Measurements from ENCODE around the gene PDCD7.
"Not testable (repeated sequence)": the region's sequence is repeated elsewhere in the genome, so short reads cannot be mapped to it uniquely, and the experiment has no call there.

The PDCD7 gene

GRCh38 chr15:65091946-65092770 is 41.5 kb downstream of the PDCD7 start:
- DNase-seq (ENCODE audit: low spot score): no peak

GRCh38 chr15:65089206-65089824 is 44.3 kb downstream of the PDCD7 start:
- DNase-seq (ENCODE audit: low spot score): no peak

GRCh38 chr15:65088643-65089021 is 45.0 kb downstream of the PDCD7 start:
- no peak for DNase-seq (ENCODE audit: low spot score)

GRCh38 chr15:65087873-65088642 is 45.5 kb downstream of the PDCD7 start:
- no peak for DNase-seq (ENCODE audit: low spot score)

GRCh38 chr15:65087411-65087810 is 46.2 kb downstream of the PDCD7 start:
- DNase-seq (ENCODE audit: low spot score): no peak

GRCh38 chr15:65086680-65087111 is 46.9 kb downstream of the PDCD7 start:
- no peak for DNase-seq (ENCODE audit: low spot score)

GRCh38 chr15:65085990-65086679 is 47.5 kb downstream of the PDCD7 start:
- DNase-seq (ENCODE audit: low spot score): no peak

GRCh38 chr15:65085207-65085753 is 48.3 kb downstream of the PDCD7 start:
- no peak for DNase-seq (ENCODE audit: low spot score)

GRCh38 chr15:65084500-65085206 is 49.0 kb downstream of the PDCD7 start:
- DNase-seq (ENCODE audit: low spot score): no peak

GRCh38 chr15:65083262-65083701 is 50.3 kb downstream of the PDCD7 start:
- DNase-seq (ENCODE audit: low spot score): no peak

- no peak for DNase-seq (ENCODE audit: low spot score)
These were observed 51.2 kb downstream of the PDCD7 start for GRCh38 chr15:65082303-65082953.

GRCh38 chr15:65081758-65082157 is 51.9 kb downstream of the PDCD7 start:
- no peak for DNase-seq (ENCODE audit: low spot score)

- no peak for DNase-seq (ENCODE audit: low spot score)
These were observed 52.3 kb downstream of the PDCD7 start for GRCh38 chr15:65081270-65081669.

- no peak for DNase-seq (ENCODE audit: low spot score)
These were observed 54.0 kb downstream of the PDCD7 start for GRCh38 chr15:65079580-65079979.

GRCh38 chr15:65077981-65078352 is 55.6 kb downstream of the PDCD7 start:
- no peak for DNase-seq (ENCODE audit: low spot score)

GRCh38 chr15:65077291-65077980 is 56.2 kb downstream of the PDCD7 start:
- no peak for DNase-seq (ENCODE audit: low spot score)

GRCh38 chr15:65076486-65077290 is 56.9 kb downstream of the PDCD7 start, which contains the start of gene KBTBD13:
Gene KBTBD13, plus strand, starts transcription at chr15:65076746. Its CDS starts 70 bp downstream, at chr15:65076816.
- no peak for DNase-seq (ENCODE audit: low spot score)

- DNase-seq (ENCODE audit: low spot score): not testable (repeated sequence)
These were observed 57.8 kb downstream of the PDCD7 start for GRCh38 chr15:65075607-65076395.
